ENCODE measurements around the gene TBL1X. TPM values are rescaled to one million over a fixed set of nuclear protein-coding genes. Genes with fewer than 3 reads are reported as not detected.

The TBL1X gene
- total RNA-seq, 6 experiments from 2014 or later: 18.0 to 40.7 (median 20.8) TPM

- TF ChIP-seq POLR2A (IDR thresholded peaks at IDR 0.05) (no peak), CTCF (IDR thresholded peaks at IDR 0.05) (no peak)
- H3K36me3 ChIP-seq: no peaks in the 10 kb centered on the region
- H3K27ac ChIP-seq: no peak overlapping the region
- peaks cover 0 to 10% (median 0%) of the 10 kb centered on the region in 4 donors for H3K4me1 ChIP-seq
- WGBS (ENCODE audit: insufficient coverage, low coverage, low lambda C conversion rate, missing lambda C conversion rate): 85% methylated on average over 5 of the region's 9 CpGs
- no peak for ATAC-seq
- no peaks in the 10 kb centered on the region for H3K27me3 ChIP-seq
- no peak overlapping the region for H3K4me3 ChIP-seq
- no peaks in the 10 kb centered on the region for H3K9me3 ChIP-seq
- DNase-seq: no peak
- intact Hi-C loops (cut with DNase I): no loop called here
These were observed 112.7 kb downstream of the TBL1X start for GRCh38 chrX:9577555-9577954.

GRCh38 chrX:9578083-9578779, 113.4 kb downstream of the TBL1X start:
- 78% methylated on average over 17 of the region's 20 CpGs for WGBS (ENCODE audit: insufficient coverage, low coverage, low lambda C conversion rate, missing lambda C conversion rate)
- TF ChIP-seq POLR2A (IDR thresholded peaks at IDR 0.05) (no peak), CTCF (IDR thresholded peaks at IDR 0.05) (no peak)

GRCh38 chrX:9581771-9582385, 117.0 kb downstream of the TBL1X start:
- no peak for DNase-seq
- no peak for ATAC-seq
- WGBS (ENCODE audit: insufficient coverage, low coverage, low lambda C conversion rate, missing lambda C conversion rate): 60% methylated on average over 8 of the region's 8 CpGs
- no peak overlapping the region for H3K4me3 ChIP-seq
- TF ChIP-seq POLR2A (IDR thresholded peaks at IDR 0.05): no peak
- TF ChIP-seq CTCF (IDR thresholded peaks at IDR 0.05): no peak
- no peaks in the 10 kb centered on the region for H3K4me1 ChIP-seq
- no peak overlapping the region for H3K27ac ChIP-seq
- no peaks in the 10 kb centered on the region for H3K36me3 ChIP-seq
- H3K9me3 ChIP-seq: no peaks in the 10 kb centered on the region
- intact Hi-C loops (cut with DNase I): no loop called here
- H3K27me3 ChIP-seq: no peaks in the 10 kb centered on the region

More at GRCh38 chrX:9578083-9578779, 113.4 kb downstream of the TBL1X start:
- Histone ChIP-seq H3K27me3 (no peaks in the 10 kb centered on the region), H3K36me3 (no peaks in the 10 kb centered on the region), H3K27ac (no peak overlapping the region), H3K4me3 (no peak overlapping the region), H3K4me1 (peaks cover 0 to 9% (median 0%) of the 10 kb centered on the region in 4 donors), H3K9me3 (no peaks in the 10 kb centered on the region)
- DNase-seq (no peak), ATAC-seq (no peak)
- intact Hi-C loops (cut with DNase I): no loop called here

- H3K4me3 ChIP-seq: no peak overlapping the region
- ATAC-seq: peak in 1 of 4 donors; percentile 14
- no peaks in the 10 kb centered on the region for H3K4me1 ChIP-seq
- H3K27me3 ChIP-seq: no peaks in the 10 kb centered on the region
- no peaks in the 10 kb centered on the region for H3K36me3 ChIP-seq
- H3K27ac ChIP-seq: no peak overlapping the region
- no peak for TF ChIP-seq CTCF (IDR thresholded peaks at IDR 0.05)
- TF ChIP-seq POLR2A (IDR thresholded peaks at IDR 0.05): no peak
- no peaks in the 10 kb centered on the region for H3K9me3 ChIP-seq
- no peak for DNase-seq
- WGBS (ENCODE audit: insufficient coverage, low coverage, low lambda C conversion rate, missing lambda C conversion rate): 59% methylated on average over 2 of the region's 3 CpGs
- intact Hi-C loops (cut with DNase I): no loop called here
These were observed 118.1 kb downstream of the TBL1X start for GRCh38 chrX:9582956-9583355.
